Measurements from ENCODE around the gene MAP7D2.

Gene MAP7D2

GRCh38 chrX:19975845-19976244 lies 140.9 kb downstream of the MAP7D2 start:
- DNase-seq = no peak

GRCh38 chrX:19972984-19973383 lies 143.7 kb downstream of the MAP7D2 start:
- DNase-seq = no peak

GRCh38 chrX:19968276-19968675 lies 148.4 kb downstream of the MAP7D2 start:
- peak in 3 of 51 donors; percentile 1 to 2 (median 1) for DNase-seq

GRCh38 chrX:19966056-19966455 lies 150.7 kb downstream of the MAP7D2 start:
- DNase-seq = no peak

GRCh38 chrX:19964017-19964710 lies 152.5 kb downstream of the MAP7D2 start:
- DNase-seq = no peak

GRCh38 chrX:19960913-19961312 lies 155.8 kb downstream of the MAP7D2 start:
- DNase-seq = no peak

- DNase-seq = no peak
These were observed 157.9 kb downstream of the MAP7D2 start for GRCh38 chrX:19958552-19959486.

GRCh38 chrX:19956923-19957322 lies 159.8 kb downstream of the MAP7D2 start:
- peak in 1 of 51 donors; percentile 0 for DNase-seq

Data from hypothalamus (tissue), 51 donors.